Endothelial cell of umbilical vein (primary cell): ENCODE measurements around the gene TPO. TPM values are rescaled to one million over a fixed set of nuclear protein-coding genes. Genes with fewer than 3 reads are reported as not detected.

ENCODE experiments used
- BruUV-seq: library from RNA; stranded (reverse); fragments of 400-500 nt; replicated peaks from 2 replicates; lab custom pipeline; 2021; lab: Mats Ljungman, UMichigan
- CTCF ChIA-PET: fragments of 300-600, 350-600 bp; sonication (Branson Sonifier 250); formaldehyde crosslinking; loops from one replicate; lab custom pipeline; 2021; ENCODE audit warnings: antibody characterized with exemption, inconsistent platforms; lab: Charles Lee
- POLR2A ChIA-PET: fragments of 300-600, 350-600 bp; sonication (Branson Sonifier 250); formaldehyde crosslinking; loops from one replicate; lab custom pipeline; 2021; ENCODE audit warnings: antibody characterized with exemption, inconsistent platforms; lab: Charles Lee
- DNase-seq: peaks from one replicate; pipeline ENCODE4 v3.0.0-alpha.2; 2011; ENCODE audit warnings: low read depth, low spot score
- FAIRE-seq: peaks from 2 replicates; lab custom pipeline; 2011; peaks lifted over from hg19 to GRCh38; lab: Jason Lieb, UNC
- H2AFZ ChIP-seq: 2 replicates; pipeline ENCODE4 v1.6.0; 2012; ENCODE audit warnings: low read depth, low read length, control low read depth, inconsistent platforms
- H3K27ac ChIP-seq: 2 replicates; pipeline ENCODE4 v1.5.1; 2011; ENCODE audit warnings: low read depth, mild to moderate bottlenecking, control low read depth, low read length, moderate library complexity; ENCODE audit not compliant: insufficient read depth
- H3K27me3 ChIP-seq, 2 experiments: 2 replicates each; pipeline versions ENCODE4 v1.6.0 to v1.6.1; 2011; ENCODE audit warnings: low read length in 2 of 2, mixed read lengths in 1 of 2; ENCODE audit not compliant: control insufficient read depth in 2 of 2, insufficient read depth in 2 of 2
- H3K36me3 ChIP-seq, 2 experiments: 2 replicates in 1 of 2; 3 replicates in 1 of 2; pipeline ENCODE4 v1.5.1; 2011; ENCODE audit warnings: low read length in 2 of 2, mild to moderate bottlenecking in 1 of 2, moderate library complexity in 1 of 2; ENCODE audit not compliant: control insufficient read depth in 2 of 2, insufficient read depth in 2 of 2; ENCODE audit errors: extremely low read depth in 1 of 2
- H3K4me1 ChIP-seq: 3 replicates; pipeline ENCODE4 v1.5.1; 2011; ENCODE audit warnings: mild to moderate bottlenecking, low read length; ENCODE audit not compliant: control insufficient read depth, insufficient read depth; ENCODE audit errors: extremely low read depth
- H3K4me2 ChIP-seq: 2 replicates; pipeline ENCODE4 v1.6.1; 2011; ENCODE audit warnings: low read length, control low read depth, mixed read lengths; ENCODE audit not compliant: insufficient read depth
- H3K4me3 ChIP-seq, 3 experiments: fragments of 200-600 bp in 1 of 3; sonication (generic), shearing (Covaris generic) in 1 of 3; replicated peaks in 1 of 3; 2 replicates each; pipeline ENCODE4 v1.5.1; 2011 to 2016; ENCODE audit warnings: control low read depth in 3 of 3, low read length in 3 of 3, mild to moderate bottlenecking in 2 of 3, inconsistent platforms in 1 of 3, low read depth in 1 of 3, moderate library complexity in 1 of 3; ENCODE audit not compliant: insufficient read depth in 1 of 3
- H3K79me2 ChIP-seq: 2 replicates; pipeline ENCODE4 v1.6.0; 2012; ENCODE audit warnings: low read length, inconsistent platforms; ENCODE audit not compliant: control insufficient read depth, insufficient read depth
- H3K9ac ChIP-seq: replicated peaks from 2 replicates; pipeline ENCODE3; 2011; ENCODE audit warnings: low read length, control low read depth; ENCODE audit not compliant: insufficient read depth; ENCODE audit errors: extremely low read depth
- H3K9me1 ChIP-seq: replicated peaks from 3 replicates; pipeline ENCODE4 v1.6.0; 2011; ENCODE audit warnings: mild to moderate bottlenecking, low read length; ENCODE audit not compliant: control insufficient read depth, insufficient read depth; ENCODE audit errors: extremely low read depth
- H3K9me3 ChIP-seq: replicated peaks from 2 replicates; pipeline ENCODE4 v1.5.1; 2012; ENCODE audit warnings: low read length, inconsistent platforms; ENCODE audit not compliant: control insufficient read depth, insufficient read depth
- H4K20me1 ChIP-seq: replicated peaks from 2 replicates; pipeline ENCODE3; 2011; ENCODE audit warnings: mild to moderate bottlenecking, low read length; ENCODE audit not compliant: control insufficient read depth, insufficient read depth; ENCODE audit errors: extremely low read depth
- CTCF ChIP-seq, 2 donors: IDR thresholded peaks; 1 replicate in 1 of 2; 2 replicates in 1 of 2; pipeline ENCODE4 v1.5.1; 2011; ENCODE audit warnings: low read length in 2 of 2, mild to moderate bottlenecking in 2 of 2, moderate library complexity in 2 of 2, control low read depth in 1 of 2, inconsistent platforms in 1 of 2, low read depth in 1 of 2; ENCODE audit not compliant: insufficient read depth in 1 of 2; ENCODE audit errors: extremely low read depth in 1 of 2
- EZH2 ChIP-seq: IDR thresholded peaks from 2 replicates; pipeline ENCODE4 v1.6.1; 2012; ENCODE audit warnings: borderline replicate concordance, low read depth, mild to moderate bottlenecking, moderate library complexity, low read length, inconsistent platforms; ENCODE audit not compliant: severe bottlenecking
- FOS ChIP-seq: IDR thresholded peaks from 2 replicates; pipeline ENCODE4 v1.6.1; 2011; ENCODE audit warnings: mild to moderate bottlenecking, low read length, moderate library complexity, borderline replicate concordance; ENCODE audit not compliant: insufficient read depth
- GATA2 ChIP-seq: IDR thresholded peaks from 2 replicates; pipeline ENCODE4 v1.7.0; 2011; ENCODE audit warnings: low read depth, mild to moderate bottlenecking, moderate library complexity, mixed read lengths, low read length; ENCODE audit not compliant: insufficient read length, insufficient read depth
- JUN ChIP-seq: IDR thresholded peaks from 2 replicates; pipeline ENCODE4 v1.6.1; 2011; ENCODE audit warnings: borderline replicate concordance, low read depth; ENCODE audit not compliant: insufficient read length, insufficient read depth
- MAX ChIP-seq: IDR thresholded peaks from 2 replicates; pipeline ENCODE4 v1.6.1; 2011; ENCODE audit not compliant: insufficient read depth, insufficient read length
- MYC ChIP-seq: IDR thresholded peaks from one replicate; pipeline ENCODE4 v1.6.1; 2011; ENCODE audit warnings: mild to moderate bottlenecking, low read depth, low read length
- POLR2A ChIP-seq: IDR thresholded peaks from 2 replicates; pipeline ENCODE4 v1.6.1; 2012; ENCODE audit warnings: low read depth, mild to moderate bottlenecking, control low read depth, low read length
- POLR2AphosphoS5 ChIP-seq: IDR thresholded peaks from 2 replicates; pipeline ENCODE4 v1.6.1; 2012; ENCODE audit warnings: low read depth, mild to moderate bottlenecking, control low read depth, low read length, moderate library complexity; ENCODE audit not compliant: insufficient read depth
- dilution Hi-C: fragments of 300-500 bp; cut with MboI; formaldehyde crosslinking; loops from one replicate; pipeline ENCODE4 v1.15.0; 2019; ENCODE audit warnings: low sequenced_read_pairs; ENCODE audit not compliant: extremely low pct_ligation_motif_present
- intact Hi-C: fragments of 100-400 bp; cut with micrococcal nuclease; formaldehyde crosslinking; loops from one replicate; pipeline ENCODE4 v1.10.0; 2022
- polyA plus RNA-seq, 4 experiments: library from polyadenylated mRNA; depleted of rRNA in 3 of 4; stranded (reverse) in 3 of 4; unstranded in 1 of 4; fragments of >200 nt; gene quantifications; 2 replicates each; pipeline versions ENCODE4 v1.2.1 to v1.2.3, GENCODE V29; 2011 to 2012; ENCODE audit warnings: missing spikeins in 1 of 4
- total RNA-seq: library from RNA; stranded (reverse); gene quantifications from 2 replicates; pipeline ENCODE4 v1.2.3, GENCODE V29; 2021

The TPO gene
- total and polyA plus RNA-seq, 2 donors (not counting 3 experiments of a cell fraction or from before 2014, with no cell fraction given), result not detected

GRCh38 chr2:1503471-1504310 lies 90.4 kb downstream of the TPO start:
- no TSS peak for BruUV-seq
- no peak for TF ChIP-seq MYC
- TF ChIP-seq GATA2, result no peak
- no peak for TF ChIP-seq EZH2
- TF ChIP-seq JUN, result no peak
- TF ChIP-seq POLR2A, result no peak
- TF ChIP-seq CTCF (IDR thresholded peaks at IDR 0.05; ENCODE audit: extremely low read depth in 1 of 2, insufficient read depth in 1 of 2, low read depth in 1 of 2, low read length in 2 of 2), result no peak
- no peak for TF ChIP-seq POLR2AphosphoS5
- TF ChIP-seq FOS, result no peak
- TF ChIP-seq MAX, result no peak
- no peak overlapping the region for H2AFZ ChIP-seq
- ChIA-PET POLR2A (no interaction called here), CTCF (no interaction called here)
- no peak overlapping the region for H3K9ac ChIP-seq
- H3K4me3 ChIP-seq, result no peak overlapping the region
- dilution Hi-C loops, result no loop called here
- no peaks in the 10 kb centered on the region for H3K27me3 ChIP-seq
- H3K36me3 ChIP-seq, result no peaks in the 10 kb centered on the region
- H3K27ac ChIP-seq, result no peak overlapping the region
- H3K9me1 ChIP-seq, result no peaks in the 10 kb centered on the region
- H3K4me2 ChIP-seq, result no peak overlapping the region
- intact Hi-C loops, result no loop called here
- H3K79me2 ChIP-seq, result no peaks in the 10 kb centered on the region
- no peaks in the 10 kb centered on the region for H4K20me1 ChIP-seq
- no peaks in the 10 kb centered on the region for H3K9me3 ChIP-seq
- FAIRE-seq (no peak), DNase-seq (no peak)
- H3K4me1 ChIP-seq, result no peaks in the 10 kb centered on the region
